Esophagus (tissue), 2 donors: Measurements from ENCODE around the gene UNC13D. TPM values are rescaled to one million over a fixed set of nuclear protein-coding genes. Genes with fewer than 3 reads are reported as not detected.

Source experiments
- H3K27ac ChIP-seq, 2 donors: one replicate each; pipeline ENCODE4 v1.5.1; 2013; ENCODE audit warnings: low read depth in 2 of 2, mild to moderate bottlenecking in 2 of 2, inconsistent platforms in 1 of 2, low read length in 1 of 2, moderate library complexity in 1 of 2
- H3K27me3 ChIP-seq, 2 donors: one replicate each; pipeline ENCODE4 v1.6.1; 2013; ENCODE audit warnings: low read length in 2 of 2, control low read depth in 1 of 2, mild to moderate bottlenecking in 1 of 2; ENCODE audit not compliant: insufficient read depth in 2 of 2, control insufficient read depth in 1 of 2
- H3K36me3 ChIP-seq, 2 donors: one replicate each; pipeline ENCODE4 v1.6.1; 2013; ENCODE audit warnings: low read length in 1 of 2; ENCODE audit not compliant: control insufficient read depth in 2 of 2, insufficient read depth in 2 of 2
- H3K4me1 ChIP-seq, 2 donors: one replicate each; pipeline ENCODE4 v1.6.1; 2013; ENCODE audit warnings: low read length in 1 of 2; ENCODE audit not compliant: control insufficient read depth in 2 of 2, insufficient read depth in 2 of 2
- H3K4me3 ChIP-seq, 2 donors: one replicate each; pipeline ENCODE4 v1.5.1; 2013; ENCODE audit warnings: low read length in 2 of 2, mild to moderate bottlenecking in 2 of 2, low read depth in 1 of 2, moderate library complexity in 1 of 2
- H3K9me3 ChIP-seq, 2 donors: one replicate each; pipeline ENCODE4 v1.6.1; 2013; ENCODE audit warnings: mild to moderate bottlenecking in 2 of 2, low read depth in 1 of 2, low read length in 1 of 2, moderate library complexity in 1 of 2; ENCODE audit not compliant: control insufficient read depth in 2 of 2, insufficient read depth in 1 of 2
- WGBS, 2 donors: extraction: QIAGEN DNeasy Blood & Tissue Kit; methylation state at CpG; one replicate each; pipeline ENCODE4 v1.1.7; 2013; 5-methylcytosine and 5-hydroxymethylcytosine counted together
- polyA plus RNA-seq, 2 donors: library from polyadenylated mRNA; stranded (reverse); fragments of 200-250 nt; gene quantifications; one replicate each; pipeline ENCODE4 v1.2.3, GENCODE V29; 2013
- donor health status: healthy with polysubstance abuse.
- donor health status: Bipolar disorder and iron deficiency.

Gene UNC13D
- polyA plus RNA-seq, 2 donors = 21.0 to 22.4 TPM

DNA sequence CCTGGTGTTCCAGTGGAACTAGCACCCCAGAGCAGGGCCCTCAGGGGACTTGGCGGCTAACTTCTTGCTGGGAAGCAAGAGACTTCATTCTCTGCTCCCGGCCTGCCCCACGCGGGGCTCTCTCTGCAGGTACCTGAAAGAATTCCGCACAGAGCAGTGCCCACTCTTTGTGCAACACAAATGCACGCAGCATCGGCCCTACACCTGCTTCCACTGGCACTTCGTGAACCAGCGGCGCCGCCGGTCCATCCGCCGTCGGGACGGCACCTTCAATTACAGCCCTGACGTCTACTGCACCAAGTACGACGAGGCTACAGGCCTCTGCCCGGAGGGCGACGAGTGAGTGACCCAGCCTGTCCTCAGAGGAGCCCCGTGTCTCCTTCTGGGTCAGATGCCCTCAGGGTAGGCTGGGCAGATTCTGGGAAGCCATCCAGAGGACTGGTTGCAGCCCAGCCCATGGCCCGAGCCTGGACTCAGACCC, 34.5 kb downstream of the UNC13D start:
- H3K4me3 ChIP-seq = no peak overlapping the region
- H3K36me3 ChIP-seq = peaks cover 19 to 22% of the 10 kb centered on the region in 2 donors
- H3K27ac ChIP-seq = peak overlapping the region; percentile 89 to 97
- 81 to 88% methylated on average over 23 to 24 of the region's 24 CpGs for WGBS, 2 donors
- H3K27me3 ChIP-seq = no peaks in the 10 kb centered on the region
- H3K9me3 ChIP-seq = no peaks in the 10 kb centered on the region
- peaks cover 10 to 45% of the 10 kb centered on the region in 2 donors for H3K4me1 ChIP-seq

DNA sequence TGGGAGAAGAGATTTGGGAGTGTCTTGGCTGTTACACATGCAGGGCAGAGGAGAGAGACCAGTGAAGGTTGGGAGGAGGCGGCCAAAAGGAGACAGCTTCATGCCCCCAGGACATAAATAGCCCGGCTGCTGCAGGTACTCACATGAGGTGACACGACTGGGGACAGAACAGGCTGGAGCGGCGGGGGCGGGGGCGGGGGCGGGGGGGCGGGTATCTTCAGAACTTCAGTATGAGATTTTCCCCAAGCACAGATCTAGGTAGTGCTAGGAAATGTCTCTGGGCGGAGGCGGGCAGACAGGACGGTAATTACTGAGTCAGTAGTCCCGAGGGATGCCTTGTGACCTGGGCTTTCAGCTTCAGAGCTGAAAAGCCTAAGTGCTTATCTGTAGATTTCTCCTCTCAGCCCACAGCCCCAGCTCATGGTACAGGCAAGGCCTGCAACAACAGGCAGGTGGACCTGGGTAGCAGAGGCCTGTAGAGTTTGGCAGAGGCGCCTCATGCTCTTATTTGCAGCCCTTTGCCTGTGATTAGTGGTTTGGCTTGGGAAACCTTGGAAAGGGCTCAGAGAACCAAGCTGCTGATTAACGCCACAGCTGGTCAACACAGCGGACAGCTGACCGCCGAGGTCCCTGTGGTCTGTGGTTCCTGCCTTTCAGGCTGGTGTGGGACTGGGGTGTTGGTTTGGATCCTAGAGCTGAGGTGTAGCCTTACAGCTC, 35.1 kb downstream of the UNC13D start:
- 40 to 58% methylated on average over 18 of the region's 18 CpGs for WGBS, 2 donors
- Histone ChIP-seq H3K27me3 (no peaks in the 10 kb centered on the region), H3K9me3 (no peaks in the 10 kb centered on the region), H3K4me1 (peaks cover 10 to 45% of the 10 kb centered on the region in 2 donors), H3K4me3 (no peak overlapping the region), H3K36me3 (peaks cover 19 to 20% of the 10 kb centered on the region in 2 donors), H3K27ac (peak overlapping the region; percentile 89 to 97)

DNA sequence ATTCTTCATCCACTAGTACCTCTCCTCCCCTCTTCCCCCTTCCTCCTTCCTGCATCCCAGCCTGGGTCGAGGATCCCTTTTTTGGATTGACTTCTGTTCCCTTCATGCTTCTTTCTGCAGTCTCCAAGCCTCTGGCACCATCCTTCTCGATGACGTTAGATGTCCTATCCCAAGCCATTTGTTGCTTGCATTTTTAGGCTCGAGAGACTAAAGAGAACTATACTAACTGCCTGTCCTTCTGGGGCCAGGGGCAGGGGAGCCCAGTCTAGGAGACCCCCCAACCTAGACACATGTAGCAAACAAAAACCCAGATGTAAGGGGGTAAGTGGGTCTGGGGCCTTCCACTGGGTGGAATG, 35.7 kb downstream of the UNC13D start:
- no peaks in the 10 kb centered on the region for H3K9me3 ChIP-seq
- WGBS, 2 donors = 46 to 54% methylated on average over 4 of the region's 4 CpGs
- peak overlapping the region; percentile 88 to 97 for H3K27ac ChIP-seq
- H3K4me3 ChIP-seq = no peak overlapping the region
- H3K4me1 ChIP-seq = peaks cover 10 to 41% of the 10 kb centered on the region in 2 donors
- no peaks in the 10 kb centered on the region for H3K27me3 ChIP-seq
- peaks cover 17 to 19% of the 10 kb centered on the region in 2 donors for H3K36me3 ChIP-seq

DNA sequence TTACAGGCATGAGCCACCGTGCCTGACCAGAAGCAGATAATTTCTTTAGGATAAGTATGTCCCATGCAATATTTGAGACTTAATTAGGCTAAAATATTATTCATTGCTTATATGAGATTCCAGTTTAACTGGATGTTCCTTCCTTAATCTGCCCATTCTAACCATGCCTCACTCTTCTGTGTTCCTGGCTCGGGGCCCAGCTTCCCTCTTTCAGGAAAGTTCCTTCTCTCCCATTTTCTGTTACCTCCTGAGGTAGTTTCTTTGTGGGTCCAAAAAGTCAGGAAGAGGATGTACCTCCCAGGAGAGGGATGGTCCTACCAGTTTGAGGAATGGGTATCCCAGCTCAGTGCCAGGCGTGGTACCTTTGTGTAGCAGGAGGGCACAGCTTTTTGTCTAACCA, 36.3 kb downstream of the UNC13D start:
- Histone ChIP-seq H3K4me1 (peaks cover 10 to 34% of the 10 kb centered on the region in 2 donors), H3K36me3 (peaks cover 15 to 17% of the 10 kb centered on the region in 2 donors)

GRCh38 chr17:75806822-75807500, 37.2 kb downstream of the UNC13D start:
- Histone ChIP-seq H3K4me1 (peaks cover 7 to 27% of the 10 kb centered on the region in 2 donors), H3K36me3 (peaks cover 6 to 9% of the 10 kb centered on the region in 2 donors), H3K27ac (peak overlapping the region in 1 of 2 donors; percentile 71), H3K4me3 (no peak overlapping the region), H3K9me3 (no peaks in the 10 kb centered on the region), H3K27me3 (no peaks in the 10 kb centered on the region)
- 88% methylated on average over 4 of the region's 4 CpGs for WGBS, 2 donors

More for the DNA sequence above, 36.3 kb downstream of the UNC13D start:
- no peaks in the 10 kb centered on the region for H3K9me3 ChIP-seq
- 71 to 79% methylated on average over 3 of the region's 3 CpGs for WGBS, 2 donors
- no peaks in the 10 kb centered on the region for H3K27me3 ChIP-seq
- H3K27ac ChIP-seq = peak overlapping the region; percentile 88 to 97
- H3K4me3 ChIP-seq = no peak overlapping the region

DNA sequence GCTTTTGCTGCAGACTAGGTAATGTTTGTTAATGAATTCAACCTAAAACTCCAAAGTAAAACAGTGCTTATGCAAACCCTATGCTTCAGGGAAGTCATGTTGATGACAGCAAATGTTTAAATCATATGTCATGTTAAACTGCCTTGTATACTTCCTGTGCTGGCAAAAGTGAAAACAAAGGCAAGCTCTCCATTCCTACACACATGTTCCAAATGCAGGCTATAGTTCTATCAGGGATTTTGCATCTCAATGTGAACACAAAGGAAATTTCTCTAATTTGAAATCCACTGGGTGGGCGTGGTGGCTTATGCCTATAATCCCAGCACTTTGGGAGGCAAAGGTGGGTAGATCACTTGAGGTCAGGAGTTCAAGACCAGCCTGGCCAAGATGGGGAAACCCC, 40.3 kb downstream of the UNC13D start:
- H3K36me3 ChIP-seq = peaks cover 0 to 12% of the 10 kb centered on the region in 2 donors
- WGBS, 2 donors = 76 to 84% methylated on average over 1 of the region's 1 CpG

GRCh38 chr17:75799402-75799801, 44.8 kb downstream of the UNC13D start:
- WGBS, 2 donors = 86 to 88% methylated on average over 4 of the region's 4 CpGs
- Histone ChIP-seq H3K4me1 (no peaks in the 10 kb centered on the region), H3K27ac (no peak overlapping the region), H3K36me3 (peaks cover 0 to 24% of the 10 kb centered on the region in 2 donors), H3K27me3 (no peaks in the 10 kb centered on the region), H3K4me3 (no peak overlapping the region), H3K9me3 (no peaks in the 10 kb centered on the region)

More for the DNA sequence above, 40.3 kb downstream of the UNC13D start:
- no peak overlapping the region for H3K27ac ChIP-seq
- no peak overlapping the region for H3K4me3 ChIP-seq
- H3K9me3 ChIP-seq = no peaks in the 10 kb centered on the region
- peaks cover 2 to 11% of the 10 kb centered on the region in 2 donors for H3K4me1 ChIP-seq
- no peaks in the 10 kb centered on the region for H3K27me3 ChIP-seq

GRCh38 chr17:75795820-75796607, 48.2 kb downstream of the UNC13D start:
- Histone ChIP-seq H3K4me1 (no peaks in the 10 kb centered on the region), H3K27me3 (no peaks in the 10 kb centered on the region), H3K27ac (no peak overlapping the region), H3K4me3 (no peak overlapping the region), H3K9me3 (no peaks in the 10 kb centered on the region), H3K36me3 (peaks cover 0 to 29% of the 10 kb centered on the region in 2 donors)
- WGBS, 2 donors = 89 to 93% methylated on average over 8 of the region's 8 CpGs

DNA sequence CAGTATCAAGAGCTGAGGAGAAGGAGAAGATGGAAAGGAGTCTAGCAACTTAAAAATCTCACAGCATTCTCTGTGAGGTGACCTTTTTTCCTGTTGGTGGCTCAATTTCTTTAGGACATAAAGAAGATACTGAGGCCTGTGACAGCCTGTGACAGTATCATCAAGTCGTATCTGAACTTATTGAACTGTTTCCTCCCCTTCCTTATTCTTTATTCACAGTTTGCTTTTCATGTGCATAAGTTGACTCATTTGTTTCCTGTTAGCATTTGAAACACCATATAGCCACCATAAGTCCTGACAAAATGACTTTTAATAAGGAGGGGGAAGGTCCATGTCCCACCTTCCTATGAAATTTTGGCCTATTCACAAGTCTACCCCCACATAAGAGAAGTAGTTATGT, 50.7 kb downstream of the UNC13D start:
- WGBS, 2 donors = 65 to 69% methylated on average over 1 of the region's 1 CpG
- Histone ChIP-seq H3K36me3 (peaks cover 0 to 15% of the 10 kb centered on the region in 2 donors), H3K4me3 (no peak overlapping the region), H3K27ac (no peak overlapping the region), H3K27me3 (no peaks in the 10 kb centered on the region), H3K9me3 (no peaks in the 10 kb centered on the region), H3K4me1 (no peaks in the 10 kb centered on the region)
